Neural progenitor cell (in vitro differentiated cells): ENCODE results near the gene ACACA.

ENCODE experiments used
- CTCF ChIP-seq: fragments of 200-600 bp; sonication (generic); IDR thresholded peaks from 2 replicates; pipeline ENCODE4 v1.5.1; 2017; ENCODE audit warnings: antibody characterized with exemption, mild to moderate bottlenecking
- EZH2 ChIP-seq: fragments of 200-600 bp; sonication (generic); IDR thresholded peaks from 2 replicates; pipeline ENCODE4 v1.6.1; 2017; ENCODE audit warnings: antibody characterized with exemption, mild to moderate bottlenecking, moderate library complexity

- TF ChIP-seq EZH2 (no peak), CTCF (no peak)
Observed at GRCh38 chr17:37123941-37124820, 282.5 kb downstream of the ACACA start.
